Measurements from ENCODE around the gene NOS1. TPM values are rescaled to one million over a fixed set of nuclear protein-coding genes. Genes with fewer than 3 reads are reported as not detected.
"Not testable (repeated sequence)": the region's sequence is repeated elsewhere in the genome, so short reads cannot be mapped to it uniquely, and the experiment has no call there.

Gene NOS1
- total and polyA plus RNA-seq, 5 experiments from 2014 or later, result not detected

- no peak for DNase-seq
- Mint-ChIP-seq H3K27ac (peak overlapping the region in 1 of 10 donors; percentile 55), H3K9me3 (no peaks in the 10 kb centered on the region), H3K27me3 (peaks cover 10 to 36% (median 18%) of the 10 kb centered on the region in 5 donors), H3K36me3 (no peaks in the 10 kb centered on the region), H3K4me3 (no peak overlapping the region), H3K4me1 (no peaks in the 10 kb centered on the region)
- POLR2A ChIA-PET, result no interaction called here
- no peak for ATAC-seq
Measured at GRCh38 chr12:117227000-117227653, 134.3 kb downstream of the NOS1 start.

DNA sequence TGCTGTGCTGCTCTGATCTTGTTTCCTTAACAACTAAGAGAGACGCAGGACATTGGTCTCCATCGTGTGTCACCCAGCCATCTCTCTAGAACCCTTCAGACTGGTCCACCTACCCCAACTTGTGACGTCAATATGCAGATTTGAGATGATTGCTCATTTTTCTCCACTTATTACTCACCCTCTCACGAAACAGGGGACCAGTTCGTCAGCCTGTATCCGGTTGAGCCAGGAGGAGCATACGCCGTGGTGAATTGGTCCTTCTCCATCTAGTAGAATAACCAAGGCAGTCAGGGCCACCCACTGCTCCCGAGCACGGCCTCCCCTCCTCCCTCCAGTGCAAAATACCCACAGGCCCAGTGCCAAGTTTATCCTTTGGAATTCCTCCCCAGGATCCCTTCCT is 134.9 kb downstream of the NOS1 start:
- H3K36me3 Mint-ChIP-seq, result no peaks in the 10 kb centered on the region
- H3K27me3 Mint-ChIP-seq, result peaks cover 10 to 31% (median 14%) of the 10 kb centered on the region in 5 donors
- no peaks in the 10 kb centered on the region for H3K4me1 Mint-ChIP-seq
- no peak overlapping the region for H3K27ac Mint-ChIP-seq
- POLR2A ChIA-PET, result no interaction called here
- H3K4me3 Mint-ChIP-seq, result no peak overlapping the region
- no peak for ATAC-seq
- no peaks in the 10 kb centered on the region for H3K9me3 Mint-ChIP-seq
- no peak for DNase-seq

DNA sequence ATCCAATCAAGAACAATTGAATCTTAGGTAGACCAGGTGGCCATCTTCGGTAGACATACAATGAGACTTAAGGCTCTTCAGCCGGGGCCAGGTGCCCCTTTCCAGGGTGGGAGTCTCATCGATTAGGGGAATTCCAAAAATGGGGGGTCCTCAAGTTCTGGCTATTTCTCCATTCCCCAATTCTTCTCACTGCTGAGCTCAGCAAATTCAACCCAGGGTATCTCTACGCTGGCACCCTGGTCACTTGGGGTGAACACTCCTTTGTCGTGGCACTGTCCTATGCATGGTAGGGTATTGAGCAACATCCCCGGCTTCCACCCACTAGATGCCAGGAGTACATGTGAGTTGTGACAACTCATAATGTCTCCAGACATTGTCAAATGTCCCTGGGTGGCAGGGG is 136.2 kb downstream of the NOS1 start:
- no peaks in the 10 kb centered on the region for H3K4me1 Mint-ChIP-seq
- H3K27ac Mint-ChIP-seq, result no peak overlapping the region
- DNase-seq (no peak), ATAC-seq (no peak)
- peaks cover 8 to 26% (median 12%) of the 10 kb centered on the region in 5 donors for H3K27me3 Mint-ChIP-seq
- H3K9me3 Mint-ChIP-seq, result no peaks in the 10 kb centered on the region
- H3K36me3 Mint-ChIP-seq, result no peaks in the 10 kb centered on the region
- POLR2A ChIA-PET, result no interaction called here
- no peak overlapping the region for H3K4me3 Mint-ChIP-seq

GRCh38 chr12:117220947-117221346 is 140.5 kb downstream of the NOS1 start:
- DNase-seq, POLR2A ChIA-PET, H3K4me3 Mint-ChIP-seq, H3K27ac Mint-ChIP-seq, ATAC-seq, H3K4me1 Mint-ChIP-seq, H3K36me3 Mint-ChIP-seq, H3K9me3 Mint-ChIP-seq: not testable (repeated sequence)
- peaks cover 5 to 19% (median 9%) of the 10 kb centered on the region in 5 donors for H3K27me3 Mint-ChIP-seq

DNA sequence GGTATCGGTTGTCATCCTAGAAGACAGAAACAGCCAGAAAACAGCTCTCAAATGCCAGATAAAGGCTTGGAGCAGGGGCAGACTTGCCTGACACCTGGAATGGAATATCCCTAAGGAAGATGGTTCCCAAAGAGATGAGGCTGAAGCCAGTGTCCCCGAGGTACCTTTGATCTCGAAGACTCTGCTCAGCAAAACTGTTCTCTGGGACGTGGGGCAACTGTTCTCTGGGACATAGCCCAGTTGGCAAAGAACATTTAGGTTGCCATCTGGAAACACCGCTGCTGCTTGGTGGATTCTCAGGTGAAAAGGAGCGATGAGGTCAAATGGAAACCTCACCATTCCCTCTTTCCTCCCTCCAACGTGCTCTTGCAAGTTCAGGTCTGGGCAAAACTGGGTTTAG is 143.3 kb downstream of the NOS1 start:
- Mint-ChIP-seq H3K27me3 (peaks cover 5 to 20% (median 9%) of the 10 kb centered on the region in 5 donors), H3K4me1 (no peaks in the 10 kb centered on the region), H3K36me3 (no peaks in the 10 kb centered on the region), H3K27ac (no peak overlapping the region), H3K4me3 (no peak overlapping the region), H3K9me3 (no peaks in the 10 kb centered on the region)
- DNase-seq (no peak), ATAC-seq (no peak)
- POLR2A ChIA-PET, result no interaction called here

DNA sequence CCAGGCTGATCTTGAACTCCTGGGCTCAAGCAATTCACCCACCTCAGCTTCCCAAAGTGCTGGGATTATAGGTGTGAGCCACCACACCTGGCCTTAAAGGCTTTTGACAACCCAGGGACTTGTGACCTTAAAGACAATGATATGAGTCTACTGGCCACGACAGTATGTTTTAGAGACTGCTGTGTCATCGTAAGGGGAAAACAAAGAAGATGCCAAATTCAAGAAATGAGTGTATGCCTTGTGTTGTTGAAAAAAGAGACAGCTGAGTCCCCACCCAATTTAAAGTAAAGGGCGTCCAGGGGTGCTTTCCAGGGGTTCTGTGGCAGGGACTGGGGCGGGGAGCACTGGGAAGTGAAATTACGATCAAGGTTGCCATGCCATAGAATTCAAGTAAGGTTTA is 144.7 kb downstream of the NOS1 start:
- POLR2A ChIA-PET, result no interaction called here
- H3K27me3 Mint-ChIP-seq, result peaks cover 4 to 20% (median 10%) of the 10 kb centered on the region in 5 donors
- H3K36me3 Mint-ChIP-seq, result no peaks in the 10 kb centered on the region
- H3K9me3 Mint-ChIP-seq, result no peaks in the 10 kb centered on the region
- no peak overlapping the region for H3K27ac Mint-ChIP-seq
- H3K4me1 Mint-ChIP-seq, result no peaks in the 10 kb centered on the region
- no peak overlapping the region for H3K4me3 Mint-ChIP-seq
- ATAC-seq (no peak), DNase-seq (no peak)

DNA sequence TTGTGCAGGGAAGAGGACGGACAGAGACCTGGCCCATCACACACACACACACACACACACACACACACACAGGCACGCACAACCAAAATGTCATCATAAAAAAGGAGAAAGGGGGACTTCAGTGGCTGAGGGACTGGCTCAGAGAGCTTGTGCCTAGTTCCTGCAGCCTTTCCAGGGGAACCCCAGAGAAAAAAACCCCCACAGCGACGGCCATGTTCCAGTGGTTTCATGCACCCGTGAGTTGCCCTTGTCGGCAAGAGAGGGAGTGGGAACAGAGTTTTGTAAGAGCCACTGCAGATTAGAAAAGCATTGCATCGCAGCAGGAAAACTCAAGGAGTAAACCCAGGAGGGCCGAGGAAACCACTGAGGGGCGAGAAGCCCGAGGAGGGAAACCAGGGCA is 146.6 kb downstream of the NOS1 start:
- DNase-seq (no peak), ATAC-seq (no peak)
- H3K4me1 Mint-ChIP-seq, result no peaks in the 10 kb centered on the region
- no peak overlapping the region for H3K27ac Mint-ChIP-seq
- H3K4me3 Mint-ChIP-seq, result no peak overlapping the region
- POLR2A ChIA-PET, result no interaction called here
- no peaks in the 10 kb centered on the region for H3K9me3 Mint-ChIP-seq
- H3K27me3 Mint-ChIP-seq, result peaks cover 5 to 23% (median 9%) of the 10 kb centered on the region in 5 donors
- no peaks in the 10 kb centered on the region for H3K36me3 Mint-ChIP-seq

- ATAC-seq, result no peak
- Mint-ChIP-seq H3K36me3 (no peaks in the 10 kb centered on the region), H3K27ac (peak overlapping the region in 1 of 10 donors; percentile 13), H3K4me1 (no peaks in the 10 kb centered on the region), H3K27me3 (peaks cover 3 to 29% (median 9%) of the 10 kb centered on the region in 5 donors), H3K9me3 (no peaks in the 10 kb centered on the region), H3K4me3 (no peak overlapping the region)
- POLR2A ChIA-PET, result no interaction called here
- no peak for DNase-seq
Measured at GRCh38 chr12:117213295-117213808, 148.1 kb downstream of the NOS1 start.

DNA sequence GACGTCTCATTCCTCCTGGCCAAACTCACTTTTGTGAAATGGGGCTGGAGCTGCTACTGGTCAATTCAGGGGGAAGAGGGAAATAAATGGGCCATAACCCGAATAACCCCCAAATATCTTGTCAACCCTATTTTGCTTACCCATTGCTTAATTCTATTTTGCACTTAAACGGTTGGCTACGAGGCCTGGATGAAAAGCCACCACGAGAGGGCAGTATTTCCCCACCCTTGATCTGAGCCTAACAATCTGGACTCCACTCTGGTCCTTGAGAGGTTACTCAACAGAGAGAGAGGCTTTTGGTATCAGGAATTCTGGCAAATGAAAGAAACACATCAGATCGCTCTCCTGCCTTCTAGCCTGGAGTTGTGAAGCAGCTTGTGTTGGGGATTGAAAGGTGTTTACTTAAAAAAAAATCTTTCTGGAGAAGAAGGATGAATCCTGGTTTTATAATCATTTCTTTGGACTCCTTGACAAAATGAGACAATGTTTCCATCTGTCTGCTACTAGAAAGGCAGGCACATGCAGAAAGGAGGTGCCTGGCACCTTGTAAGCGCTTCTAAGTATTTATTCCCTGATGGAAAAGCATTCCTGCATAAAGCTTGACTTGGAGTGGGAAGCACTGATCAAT is 148.7 kb downstream of the NOS1 start:
- Mint-ChIP-seq H3K36me3 (peaks cover 0 to 2% (median 0%) of the 10 kb centered on the region in 3 donors), H3K27ac (no peak overlapping the region), H3K4me3 (no peak overlapping the region), H3K4me1 (no peaks in the 10 kb centered on the region), H3K9me3 (no peaks in the 10 kb centered on the region), H3K27me3 (peaks cover 7 to 34% (median 16%) of the 10 kb centered on the region in 5 donors)
- ATAC-seq (peak; percentile 50 to 54), DNase-seq (peak; percentile 20 to 79 (median 50))
- POLR2A ChIA-PET, result no interaction called here

DNA sequence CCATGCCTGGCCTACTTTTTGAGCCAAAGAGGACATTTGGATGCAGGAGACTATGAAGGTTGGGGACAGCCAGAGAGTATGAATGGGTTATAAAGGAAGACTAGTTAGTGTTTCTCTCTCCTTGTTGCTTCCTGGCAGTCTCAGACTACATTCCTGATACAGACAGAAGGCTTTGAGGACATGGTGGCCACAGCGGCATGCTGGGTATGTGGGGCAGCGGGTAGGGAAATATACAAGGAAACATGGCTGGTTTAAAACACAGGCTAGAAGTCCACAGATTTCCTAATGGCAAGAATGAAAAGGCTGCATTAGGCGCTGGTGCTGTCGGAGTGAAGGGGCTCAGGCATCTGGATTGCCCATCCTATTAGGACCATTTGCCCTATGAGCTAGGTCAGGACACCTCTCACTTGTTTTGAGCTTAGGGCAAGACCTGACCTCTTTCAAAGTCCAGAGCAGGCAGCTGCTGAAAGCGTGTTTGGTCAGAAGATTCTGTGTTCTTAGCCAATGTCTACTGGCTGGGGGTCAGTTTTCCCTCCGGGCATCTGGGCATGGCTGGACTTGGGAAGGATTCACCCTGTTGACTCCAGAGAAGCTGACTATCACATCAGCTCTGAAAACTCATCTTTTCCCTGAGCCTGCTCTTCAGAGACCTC is 151.0 kb downstream of the NOS1 start:
- ATAC-seq (no peak), DNase-seq (no peak)
- Mint-ChIP-seq H3K27me3 (peaks cover 7 to 36% (median 17%) of the 10 kb centered on the region in 5 donors), H3K4me1 (no peaks in the 10 kb centered on the region), H3K9me3 (no peaks in the 10 kb centered on the region), H3K27ac (no peak overlapping the region), H3K36me3 (peaks cover 0 to 2% (median 0%) of the 10 kb centered on the region in 3 donors), H3K4me3 (no peak overlapping the region)
- POLR2A ChIA-PET, result interaction anchor here (0.6 kb wide), 1 partner anchor 46 kb away, joined by 3 read pairs; no protein-coding TSS in a partner anchor

GRCh38 chr12:117209626-117210025 is 151.8 kb downstream of the NOS1 start:
- Mint-ChIP-seq H3K9me3 (no peaks in the 10 kb centered on the region), H3K4me3 (no peak overlapping the region), H3K4me1 (no peaks in the 10 kb centered on the region), H3K36me3 (peaks cover 0 to 2% (median 0%) of the 10 kb centered on the region in 3 donors), H3K27ac (no peak overlapping the region), H3K27me3 (peaks cover 7 to 36% (median 20%) of the 10 kb centered on the region in 5 donors)
- POLR2A ChIA-PET, result interaction anchor here (0.6 kb wide), 1 partner anchor 45 kb away, joined by 3 read pairs; no protein-coding TSS in a partner anchor
- no peak for DNase-seq
- no peak for ATAC-seq

- POLR2A ChIA-PET, result no interaction called here
- Mint-ChIP-seq H3K36me3 (peaks cover 0 to 2% (median 0%) of the 10 kb centered on the region in 3 donors), H3K4me1 (no peaks in the 10 kb centered on the region)
Measured at GRCh38 chr12:117208811-117209455, 152.5 kb downstream of the NOS1 start.

More at GRCh38 chr12:117208811-117209455, 152.5 kb downstream of the NOS1 start:
- DNase-seq (no peak), ATAC-seq (no peak)
- H3K9me3 Mint-ChIP-seq, result no peaks in the 10 kb centered on the region
- no peak overlapping the region for H3K27ac Mint-ChIP-seq
- H3K4me3 Mint-ChIP-seq, result no peak overlapping the region
- peaks cover 7 to 37% (median 20%) of the 10 kb centered on the region in 5 donors for H3K27me3 Mint-ChIP-seq
